Subcutaneous abdominal adipose tissue (tissue), 5 donors: Measurements from ENCODE around the gene OXSR1.

Experiments used
- H3K27ac ChIP-seq: one replicate; pipeline ENCODE4 v1.7.0; 2013; ENCODE audit warnings: low read depth, mild to moderate bottlenecking, inconsistent platforms, low read length, moderate library complexity
- H3K27me3 ChIP-seq, 5 donors: one replicate each; pipeline ENCODE4 v1.7.0; 2013; ENCODE audit warnings: low read length in 5 of 5, inconsistent platforms in 1 of 5; ENCODE audit not compliant: control insufficient read depth in 5 of 5, insufficient read depth in 4 of 5
- H3K36me3 ChIP-seq, 5 donors: one replicate each; pipeline ENCODE4 v1.7.0; 2013; ENCODE audit warnings: low read length in 5 of 5; ENCODE audit not compliant: control insufficient read depth in 5 of 5, insufficient read depth in 5 of 5
- H3K4me1 ChIP-seq, 5 donors: one replicate each; pipeline ENCODE4 v1.7.0; 2013; ENCODE audit warnings: low read length in 5 of 5, mild to moderate bottlenecking in 3 of 5, moderate library complexity in 1 of 5; ENCODE audit not compliant: control insufficient read depth in 5 of 5, insufficient read depth in 5 of 5
- H3K4me3 ChIP-seq, 5 donors: one replicate each; pipeline ENCODE4 v1.7.0; 2013; ENCODE audit warnings: low read length in 5 of 5, low read depth in 1 of 5
- H3K9ac ChIP-seq, 5 donors: one replicate each; pipeline ENCODE4 v1.7.0; 2013; ENCODE audit warnings: low read length in 5 of 5, mild to moderate bottlenecking in 4 of 5, moderate library complexity in 3 of 5
- H3K9me3 ChIP-seq, 5 donors: one replicate each; pipeline ENCODE4 v1.7.0; 2013; ENCODE audit warnings: low read length in 5 of 5; ENCODE audit not compliant: control insufficient read depth in 5 of 5
- donor health status: healthy.
- donor health status: healthy.
- donor health status: healthy.
- donor health status: healthy.
- donor health status: healthy.

OXSR1 gene

DNA sequence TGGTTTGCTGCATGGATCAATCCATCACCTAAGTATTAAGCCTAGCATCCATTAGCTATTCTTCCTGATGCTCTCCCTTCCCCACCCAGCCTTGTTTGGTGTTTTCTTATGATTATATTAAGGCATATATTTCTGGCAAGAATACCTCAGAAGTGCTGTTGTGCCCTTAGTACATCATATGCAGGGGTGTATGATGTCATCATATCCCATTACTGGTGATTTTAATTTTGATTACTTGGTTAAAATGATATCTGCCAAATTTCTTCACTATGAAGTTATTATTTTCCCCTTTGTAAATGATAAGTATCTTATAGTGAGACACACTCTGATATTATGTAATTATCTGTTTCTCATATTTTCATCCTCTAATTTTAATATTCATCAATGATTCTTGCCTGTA lies 132.2 kb downstream of the OXSR1 start:
- H3K27me3 ChIP-seq, result no peaks in the 10 kb centered on the region
- peaks cover 0 to 3% (median 0%) of the 10 kb centered on the region in 5 donors for H3K4me1 ChIP-seq

DNA sequence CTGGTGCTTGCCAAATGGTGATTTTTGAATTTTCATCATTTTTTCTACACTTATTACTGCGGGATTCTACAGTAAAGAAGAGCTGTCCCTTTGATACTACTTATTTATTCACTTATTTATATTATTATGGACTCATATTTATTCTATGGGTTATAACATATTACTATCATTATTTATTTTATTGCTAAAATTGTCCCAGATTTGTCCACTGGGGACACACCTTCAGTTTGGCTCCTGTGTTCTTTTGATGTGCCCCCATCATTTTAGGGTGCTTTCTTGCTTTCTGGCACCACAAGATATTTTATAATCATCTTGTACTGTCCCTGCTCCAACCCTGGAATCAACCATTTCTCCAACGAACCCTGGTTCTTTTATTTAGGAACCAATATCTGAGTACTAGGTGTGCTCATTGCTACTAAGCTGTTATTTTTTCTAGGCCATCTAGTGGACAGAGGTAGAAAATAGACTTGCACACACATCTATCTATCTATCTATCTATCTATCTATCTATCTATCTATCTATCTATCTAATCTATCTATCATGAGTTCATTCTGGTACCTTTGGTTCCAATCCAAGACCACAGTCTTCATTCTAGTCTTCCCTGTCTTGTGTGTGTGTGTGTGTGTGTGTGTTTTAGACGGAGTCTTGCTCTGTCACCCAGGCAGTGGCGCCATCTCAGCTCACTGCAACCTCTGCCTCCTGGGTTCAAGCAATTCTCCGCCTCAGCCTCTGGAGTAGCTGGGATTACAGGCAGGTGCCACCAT lies 132.8 kb downstream of the OXSR1 start:
- Histone ChIP-seq H3K27ac (no peak overlapping the region), H3K4me3 (no peak overlapping the region), H3K4me1 (peaks cover 0 to 3% (median 0%) of the 10 kb centered on the region in 5 donors), H3K27me3 (no peaks in the 10 kb centered on the region), H3K9ac (no peak overlapping the region), H3K9me3 (no peaks in the 10 kb centered on the region), H3K36me3 (no peaks in the 10 kb centered on the region)

More for the DNA sequence above, 132.2 kb downstream of the OXSR1 start:
- no peaks in the 10 kb centered on the region for H3K9me3 ChIP-seq
- no peak overlapping the region for H3K9ac ChIP-seq
- H3K27ac ChIP-seq, result no peak overlapping the region
- H3K4me3 ChIP-seq, result no peak overlapping the region
- H3K36me3 ChIP-seq, result no peaks in the 10 kb centered on the region
